ENCODE measurements around the gene SMYD3. TPM values are rescaled to one million over a fixed set of nuclear protein-coding genes. Genes with fewer than 3 reads are reported as not detected.
"Not testable (repeated sequence)": the region's sequence is repeated elsewhere in the genome, so short reads cannot be mapped to it uniquely, and the experiment has no call there.

Gene SMYD3
- total and polyA plus RNA-seq, 9 donors = 8.0 to 13.9 (median 9.6) TPM

GRCh38 chr1:245721488-245721887 lies 785.6 kb downstream of the SMYD3 start:
- Histone ChIP-seq H3K4me1 (ENCODE audit: control insufficient read depth, insufficient read depth, low read length) (no peaks in the 10 kb centered on the region), H3K27me3 (ENCODE audit: control insufficient read depth, insufficient read depth, low read length) (no peaks in the 10 kb centered on the region), H3K9me3 (replicated peaks; ENCODE audit: control insufficient read depth, low read depth, low read length) (no peaks in the 10 kb centered on the region), H3K4me3 (ENCODE audit: low read length) (no peak overlapping the region), H3K36me3 (ENCODE audit: control insufficient read depth, insufficient read depth, low read length) (no peaks in the 10 kb centered on the region), H3K27ac (ENCODE audit: low read length) (no peak overlapping the region)
- no peak for DNase-seq
- WGBS (ENCODE audit: insufficient coverage) = 90% methylated on average over 3 of the region's 4 CpGs

DNA sequence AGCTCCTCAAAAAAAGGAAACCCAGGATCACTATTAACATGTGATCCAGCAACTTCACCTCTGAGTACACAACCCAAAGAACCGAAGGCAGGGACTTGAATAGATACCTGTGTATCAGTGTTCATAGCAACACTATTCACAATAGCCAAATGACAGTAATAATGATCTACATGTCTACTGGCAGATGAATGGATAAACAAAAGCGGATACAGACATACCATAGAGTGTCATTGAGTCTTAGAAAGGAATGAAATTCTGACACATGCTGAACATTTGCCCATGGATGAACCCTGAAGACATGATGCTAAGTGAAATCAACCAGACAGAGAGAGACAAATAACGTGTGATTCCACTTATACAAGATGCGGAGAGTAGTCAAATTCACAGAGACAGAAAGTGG lies 788.1 kb downstream of the SMYD3 start:
- Histone ChIP-seq H3K27me3 (ENCODE audit: control insufficient read depth, insufficient read depth, low read length) (peaks cover 2% of the 10 kb centered on the region), H3K4me3 (ENCODE audit: low read length) (no peak overlapping the region), H3K36me3 (ENCODE audit: control insufficient read depth, insufficient read depth, low read length) (no peaks in the 10 kb centered on the region), H3K27ac (ENCODE audit: low read length) (no peak overlapping the region), H3K4me1 (ENCODE audit: control insufficient read depth, insufficient read depth, low read length) (no peaks in the 10 kb centered on the region), H3K9me3 (replicated peaks; ENCODE audit: control insufficient read depth, low read depth, low read length) (no peaks in the 10 kb centered on the region)
- 100% methylated on average over 1 of the region's 4 CpGs for WGBS (ENCODE audit: insufficient coverage)
- DNase-seq = no peak

DNA sequence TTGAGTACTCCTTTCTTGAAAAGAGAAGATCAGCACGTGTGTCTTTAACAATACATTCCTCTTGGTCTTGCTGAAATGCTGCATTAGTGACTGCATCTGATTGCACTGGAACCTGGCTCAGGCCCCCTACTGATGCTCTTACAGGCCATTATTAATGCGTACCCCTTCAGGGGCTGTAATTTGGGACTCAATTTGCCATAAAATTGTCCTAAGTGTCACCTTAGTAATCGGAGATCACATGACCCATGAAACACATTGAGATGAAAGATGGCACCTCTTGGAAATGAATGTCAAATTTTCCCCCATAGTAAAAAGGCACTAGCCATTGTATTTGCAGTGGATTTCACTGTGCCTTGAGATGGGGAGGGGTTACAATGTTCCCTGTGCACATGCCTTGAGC lies 789.0 kb downstream of the SMYD3 start:
- Histone ChIP-seq H3K4me3 (ENCODE audit: low read length) (no peak overlapping the region), H3K36me3 (ENCODE audit: control insufficient read depth, insufficient read depth, low read length) (no peaks in the 10 kb centered on the region), H3K27ac (ENCODE audit: low read length) (no peak overlapping the region), H3K9me3 (replicated peaks; ENCODE audit: control insufficient read depth, low read depth, low read length) (no peaks in the 10 kb centered on the region), H3K27me3 (ENCODE audit: control insufficient read depth, insufficient read depth, low read length) (peaks cover 2% of the 10 kb centered on the region), H3K4me1 (ENCODE audit: control insufficient read depth, insufficient read depth, low read length) (no peaks in the 10 kb centered on the region)
- no peak for DNase-seq
- WGBS (ENCODE audit: insufficient coverage) = no CpG with 5 or more reads among the region's 3 CpGs

GRCh38 chr1:245717611-245718010 lies 789.5 kb downstream of the SMYD3 start:
- Histone ChIP-seq H3K9me3 (replicated peaks; ENCODE audit: control insufficient read depth, low read depth, low read length) (no peaks in the 10 kb centered on the region), H3K4me3 (ENCODE audit: low read length) (no peak overlapping the region), H3K27ac (ENCODE audit: low read length) (no peak overlapping the region), H3K27me3 (ENCODE audit: control insufficient read depth, insufficient read depth, low read length) (peaks cover 2% of the 10 kb centered on the region), H3K36me3 (ENCODE audit: control insufficient read depth, insufficient read depth, low read length) (no peaks in the 10 kb centered on the region), H3K4me1 (ENCODE audit: control insufficient read depth, insufficient read depth, low read length) (no peaks in the 10 kb centered on the region)
- no CpG with 5 or more reads among the region's 3 CpGs for whole genome bisulfite sequencing (ENCODE audit: insufficient coverage)
- no peak for DNase-seq

GRCh38 chr1:245716561-245716960 lies 790.5 kb downstream of the SMYD3 start:
- 86% methylated on average over 1 of the region's 3 CpGs for WGBS (ENCODE audit: insufficient coverage)
- Histone ChIP-seq H3K27ac (ENCODE audit: low read length) (no peak overlapping the region), H3K4me3 (ENCODE audit: low read length) (no peak overlapping the region), H3K27me3 (ENCODE audit: control insufficient read depth, insufficient read depth, low read length) (peaks cover 4% of the 10 kb centered on the region), H3K36me3 (ENCODE audit: control insufficient read depth, insufficient read depth, low read length) (no peaks in the 10 kb centered on the region), H3K9me3 (replicated peaks; ENCODE audit: control insufficient read depth, low read depth, low read length) (no peaks in the 10 kb centered on the region), H3K4me1 (ENCODE audit: control insufficient read depth, insufficient read depth, low read length) (no peaks in the 10 kb centered on the region)
- no peak for DNase-seq

- no peak for DNase-seq
- WGBS (ENCODE audit: insufficient coverage) = 63% methylated on average over 1 of the region's 1 CpG
Observed at GRCh38 chr1:245715970-245716369, 791.1 kb downstream of the SMYD3 start.

GRCh38 chr1:245715291-245715701 lies 791.8 kb downstream of the SMYD3 start:
- WGBS (ENCODE audit: insufficient coverage) = 11% methylated on average over 5 of the region's 9 CpGs
- no peak overlapping the region for H3K4me3 ChIP-seq (ENCODE audit: low read length)
- H3K27me3 ChIP-seq (ENCODE audit: control insufficient read depth, insufficient read depth, low read length) = peaks cover 7% of the 10 kb centered on the region
- no peaks in the 10 kb centered on the region for H3K9me3 ChIP-seq (replicated peaks; ENCODE audit: control insufficient read depth, low read depth, low read length)
- no peaks in the 10 kb centered on the region for H3K36me3 ChIP-seq (ENCODE audit: control insufficient read depth, insufficient read depth, low read length)
- H3K4me1 ChIP-seq (ENCODE audit: control insufficient read depth, insufficient read depth, low read length) = no peaks in the 10 kb centered on the region
- H3K27ac ChIP-seq (ENCODE audit: low read length) = no peak overlapping the region
- no peak for DNase-seq

More at GRCh38 chr1:245715970-245716369, 791.1 kb downstream of the SMYD3 start:
- Histone ChIP-seq H3K9me3 (replicated peaks; ENCODE audit: control insufficient read depth, low read depth, low read length) (no peaks in the 10 kb centered on the region), H3K4me3 (ENCODE audit: low read length) (no peak overlapping the region), H3K4me1 (ENCODE audit: control insufficient read depth, insufficient read depth, low read length) (no peaks in the 10 kb centered on the region), H3K36me3 (ENCODE audit: control insufficient read depth, insufficient read depth, low read length) (no peaks in the 10 kb centered on the region), H3K27me3 (ENCODE audit: control insufficient read depth, insufficient read depth, low read length) (peaks cover 7% of the 10 kb centered on the region), H3K27ac (ENCODE audit: low read length) (no peak overlapping the region)

DNA sequence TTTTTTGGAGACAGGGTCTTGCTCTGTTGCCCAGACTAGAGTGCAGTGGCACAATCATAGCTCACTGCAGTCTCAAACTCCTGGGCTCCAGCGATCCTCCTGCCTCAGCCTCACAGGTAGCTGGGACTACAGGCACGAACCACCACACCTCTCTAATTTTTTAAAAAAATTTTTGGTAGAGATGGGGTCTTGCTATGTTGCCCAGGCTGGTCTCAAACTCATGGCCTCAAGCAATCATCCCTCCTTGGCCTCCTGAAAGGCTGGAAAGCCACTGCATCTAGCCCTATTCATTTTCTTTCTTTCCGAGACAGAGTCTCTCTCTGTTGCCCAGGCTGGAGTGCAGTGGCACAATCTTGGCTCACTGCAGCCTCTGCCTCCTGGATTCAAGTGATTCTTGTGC lies 793.1 kb downstream of the SMYD3 start:
- H3K27me3 ChIP-seq (ENCODE audit: control insufficient read depth, insufficient read depth, low read length); H3K36me3 ChIP-seq (ENCODE audit: control insufficient read depth, insufficient read depth, low read length); DNase-seq; H3K4me3 ChIP-seq (ENCODE audit: low read length); H3K27ac ChIP-seq (ENCODE audit: low read length); H3K4me1 ChIP-seq (ENCODE audit: control insufficient read depth, insufficient read depth, low read length); H3K9me3 ChIP-seq (replicated peaks; ENCODE audit: control insufficient read depth, low read depth, low read length): not testable (repeated sequence)
- WGBS (ENCODE audit: insufficient coverage) = 93% methylated on average over 2 of the region's 3 CpGs

DNA sequence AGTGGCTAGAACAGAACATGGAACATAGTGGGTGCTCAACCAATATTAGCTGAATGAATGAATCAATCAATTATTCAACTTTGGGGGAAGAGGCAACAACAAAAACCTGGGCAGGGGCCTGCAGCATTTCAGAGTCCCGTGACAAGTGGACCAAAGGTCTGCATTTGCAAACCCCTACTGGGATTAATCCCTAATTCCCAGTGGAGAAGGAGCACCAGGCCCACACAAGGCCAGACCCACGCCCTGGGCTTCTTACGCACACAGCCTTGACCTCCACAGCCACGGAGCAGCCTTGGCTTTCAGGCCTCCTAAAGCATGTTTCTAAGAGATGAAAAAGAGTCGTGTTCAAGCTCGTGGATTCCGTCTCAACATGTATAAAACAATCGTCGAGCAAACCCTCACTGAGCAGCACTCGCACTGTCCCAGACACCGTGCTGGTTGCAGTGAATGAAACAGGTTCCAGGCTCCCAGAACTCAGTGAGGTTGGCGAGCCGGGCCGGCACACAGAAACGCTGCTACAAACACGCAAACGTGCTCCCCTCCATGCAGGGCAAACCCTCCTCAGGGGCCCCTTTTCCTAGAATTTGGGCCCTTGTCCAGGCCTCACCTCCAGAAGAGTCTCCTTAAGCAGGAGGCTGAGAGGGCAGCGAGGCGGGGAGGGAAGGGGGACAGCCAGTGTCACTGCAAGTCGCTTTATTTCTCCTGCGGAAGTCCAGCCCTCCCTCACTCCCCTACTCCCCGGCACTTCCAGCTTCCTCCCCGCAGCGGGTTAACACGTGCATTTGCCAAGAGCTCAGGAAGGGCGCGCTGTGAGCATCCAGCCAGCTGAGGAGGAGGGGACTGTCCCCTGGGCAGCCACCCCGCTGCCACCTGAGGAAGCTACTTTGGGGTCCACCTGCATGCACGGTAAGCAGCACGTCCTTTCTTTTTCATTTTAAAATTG lies 795.8 kb downstream of the SMYD3 start:
- H3K36me3 ChIP-seq (ENCODE audit: control insufficient read depth, insufficient read depth, low read length) = no peaks in the 10 kb centered on the region
- no peaks in the 10 kb centered on the region for H3K4me1 ChIP-seq (ENCODE audit: control insufficient read depth, insufficient read depth, low read length)
- peaks cover 7% of the 10 kb centered on the region for H3K27me3 ChIP-seq (ENCODE audit: control insufficient read depth, insufficient read depth, low read length)
- no peak overlapping the region for H3K4me3 ChIP-seq (ENCODE audit: low read length)
- H3K9me3 ChIP-seq (replicated peaks; ENCODE audit: control insufficient read depth, low read depth, low read length) = no peaks in the 10 kb centered on the region
- no peak for DNase-seq
- no peak overlapping the region for H3K27ac ChIP-seq (ENCODE audit: low read length)
- 56% methylated on average over 20 of the region's 30 CpGs for WGBS (ENCODE audit: insufficient coverage)

GRCh38 chr1:245707941-245708340 lies 799.1 kb downstream of the SMYD3 start:
- Histone ChIP-seq H3K27ac (ENCODE audit: low read length) (no peak overlapping the region), H3K9me3 (replicated peaks; ENCODE audit: control insufficient read depth, low read depth, low read length) (no peaks in the 10 kb centered on the region), H3K4me1 (ENCODE audit: control insufficient read depth, insufficient read depth, low read length) (no peaks in the 10 kb centered on the region), H3K27me3 (ENCODE audit: control insufficient read depth, insufficient read depth, low read length) (peaks cover 5% of the 10 kb centered on the region), H3K4me3 (ENCODE audit: low read length) (no peak overlapping the region), H3K36me3 (ENCODE audit: control insufficient read depth, insufficient read depth, low read length) (no peaks in the 10 kb centered on the region)
- 74% methylated on average over 5 of the region's 5 CpGs for WGBS (ENCODE audit: insufficient coverage)
- DNase-seq = no peak
